Activated T-cell treated with anti-CD3 and anti-CD28 coated beads, Interleukin-2, amount 50 U/mL, for 24 hours (primary cell): ENCODE measurements around the gene RBKS.
"Not testable (repeated sequence)": the region's sequence is repeated elsewhere in the genome, so short reads cannot be mapped to it uniquely, and the experiment has no call there.

ENCODE experiments used
- DNase-seq: peaks from one replicate; pipeline ENCODE4 v3.0.0-alpha.2; 2020
- H3K27ac Mint-ChIP-seq: 2 replicates; pipeline ENCODE4 v1.8.0; 2020; ENCODE audit warnings: mild to moderate bottlenecking, mixed read lengths
- H3K27me3 Mint-ChIP-seq: 2 replicates; pipeline ENCODE4 v1.8.0; 2020; ENCODE audit warnings: mixed read lengths
- H3K36me3 Mint-ChIP-seq: 2 replicates; pipeline ENCODE4 v1.8.0; 2020; ENCODE audit warnings: low read depth, mixed read lengths
- H3K4me1 Mint-ChIP-seq: 2 replicates; pipeline ENCODE4 v1.8.0; 2020; ENCODE audit warnings: low read depth, mixed read lengths
- H3K4me3 Mint-ChIP-seq: 2 replicates; pipeline ENCODE4 v1.8.0; 2020; ENCODE audit warnings: mild to moderate bottlenecking, moderate library complexity, mixed read lengths
- H3K9me3 Mint-ChIP-seq: 2 replicates; pipeline ENCODE4 v1.8.0; 2020; ENCODE audit warnings: mixed read lengths

Gene RBKS

GRCh38 chr2:27748803-27749554 lies 141.2 kb downstream of the RBKS start:
- not testable (repeated sequence) for H3K4me3 Mint-ChIP-seq, H3K4me1 Mint-ChIP-seq, H3K36me3 Mint-ChIP-seq, DNase-seq, H3K27ac Mint-ChIP-seq, H3K9me3 Mint-ChIP-seq
- peaks cover 13% of the 10 kb centered on the region for H3K27me3 Mint-ChIP-seq

GRCh38 chr2:27747827-27748352 lies 142.3 kb downstream of the RBKS start:
- no peak overlapping the region for H3K27ac Mint-ChIP-seq
- H3K4me3 Mint-ChIP-seq = no peak overlapping the region
- DNase-seq = peak; percentile 16
- H3K27me3 Mint-ChIP-seq = peaks cover 6% of the 10 kb centered on the region
- H3K36me3 Mint-ChIP-seq = no peaks in the 10 kb centered on the region
- H3K4me1 Mint-ChIP-seq = no peaks in the 10 kb centered on the region
- peaks cover 6% of the 10 kb centered on the region for H3K9me3 Mint-ChIP-seq

GRCh38 chr2:27746325-27746724 lies 143.9 kb downstream of the RBKS start:
- Mint-ChIP-seq H3K27me3 (no peaks in the 10 kb centered on the region), H3K36me3 (no peaks in the 10 kb centered on the region), H3K9me3 (peaks cover 6% of the 10 kb centered on the region), H3K27ac (no peak overlapping the region), H3K4me1 (no peaks in the 10 kb centered on the region), H3K4me3 (no peak overlapping the region)
- DNase-seq = no peak

DNA sequence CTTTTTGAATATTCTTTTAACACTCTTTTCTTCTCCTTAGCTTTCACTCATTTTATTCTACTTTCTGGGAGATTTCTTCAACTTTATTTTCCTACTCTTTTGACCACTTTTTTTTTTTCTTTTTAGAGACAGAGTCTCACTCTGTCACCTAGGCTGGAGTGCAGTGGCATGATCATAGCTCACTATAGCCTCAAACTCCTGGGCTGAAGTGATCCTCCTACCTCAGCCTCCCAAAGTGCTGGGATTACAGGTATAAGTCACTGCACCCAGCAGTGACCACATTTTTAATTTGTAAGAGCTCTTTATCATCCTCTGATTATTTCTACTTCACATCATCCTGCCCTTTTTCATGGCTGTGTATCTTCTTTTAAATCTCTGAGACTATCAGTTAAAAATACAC lies 144.7 kb downstream of the RBKS start:
- not testable (repeated sequence) for H3K4me3 Mint-ChIP-seq, H3K9me3 Mint-ChIP-seq, H3K4me1 Mint-ChIP-seq, H3K27ac Mint-ChIP-seq, H3K36me3 Mint-ChIP-seq, H3K27me3 Mint-ChIP-seq, DNase-seq

DNA sequence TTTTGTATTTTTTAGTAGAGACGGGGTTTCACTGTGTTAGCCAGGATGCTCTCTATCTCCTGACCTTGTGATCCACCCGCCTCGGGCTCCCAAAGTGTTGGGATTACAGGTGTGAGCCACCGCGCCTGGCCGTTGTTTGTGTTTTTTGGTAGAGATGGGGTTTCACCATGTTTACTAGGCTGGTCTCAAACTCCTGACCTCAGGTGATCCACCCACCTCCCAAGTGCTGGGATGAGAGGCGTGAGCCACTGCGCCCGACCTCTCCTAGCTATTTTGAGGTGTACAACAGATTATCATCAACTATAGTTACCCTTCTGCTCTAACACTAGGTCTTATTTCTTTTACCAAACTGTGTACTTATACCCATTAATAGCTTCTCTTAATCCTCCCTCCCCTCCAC lies 147.6 kb downstream of the RBKS start:
- DNase-seq = peak; percentile 21
- Mint-ChIP-seq H3K36me3 (no peaks in the 10 kb centered on the region), H3K27me3 (no peaks in the 10 kb centered on the region), H3K27ac (no peak overlapping the region), H3K9me3 (no peaks in the 10 kb centered on the region), H3K4me1 (no peaks in the 10 kb centered on the region), H3K4me3 (no peak overlapping the region)

DNA sequence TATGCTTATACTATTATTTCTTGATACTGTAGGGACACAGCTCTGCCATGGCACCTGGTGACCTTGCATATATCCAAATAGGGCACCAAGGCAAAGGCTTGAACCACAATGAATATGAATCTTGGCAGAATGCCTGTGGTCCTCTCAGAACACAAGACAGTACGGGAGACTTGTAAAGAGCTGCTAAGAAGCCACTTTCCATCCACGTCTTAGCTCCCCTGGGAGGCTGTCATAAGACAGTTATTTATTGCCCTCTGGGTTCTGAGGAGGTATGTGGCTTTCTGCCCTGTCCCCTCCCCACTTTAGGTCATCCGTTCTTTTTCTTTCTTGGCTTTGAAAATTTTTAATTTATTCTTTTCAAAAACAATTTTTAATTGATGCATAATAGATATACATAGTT lies 148.5 kb downstream of the RBKS start:
- Mint-ChIP-seq H3K36me3 (no peaks in the 10 kb centered on the region), H3K9me3 (no peaks in the 10 kb centered on the region), H3K27me3 (no peaks in the 10 kb centered on the region), H3K27ac (no peak overlapping the region), H3K4me3 (no peak overlapping the region), H3K4me1 (peaks cover 2% of the 10 kb centered on the region)
- DNase-seq = peak; percentile 2

- H3K36me3 Mint-ChIP-seq = no peaks in the 10 kb centered on the region
- DNase-seq = no peak
- H3K9me3 Mint-ChIP-seq = no peaks in the 10 kb centered on the region
- no peaks in the 10 kb centered on the region for H3K27me3 Mint-ChIP-seq
- H3K4me3 Mint-ChIP-seq = no peak overlapping the region
- no peak overlapping the region for H3K27ac Mint-ChIP-seq
- peaks cover 25% of the 10 kb centered on the region for H3K4me1 Mint-ChIP-seq
These were observed 151.2 kb downstream of the RBKS start for GRCh38 chr2:27739058-27739373.

DNA sequence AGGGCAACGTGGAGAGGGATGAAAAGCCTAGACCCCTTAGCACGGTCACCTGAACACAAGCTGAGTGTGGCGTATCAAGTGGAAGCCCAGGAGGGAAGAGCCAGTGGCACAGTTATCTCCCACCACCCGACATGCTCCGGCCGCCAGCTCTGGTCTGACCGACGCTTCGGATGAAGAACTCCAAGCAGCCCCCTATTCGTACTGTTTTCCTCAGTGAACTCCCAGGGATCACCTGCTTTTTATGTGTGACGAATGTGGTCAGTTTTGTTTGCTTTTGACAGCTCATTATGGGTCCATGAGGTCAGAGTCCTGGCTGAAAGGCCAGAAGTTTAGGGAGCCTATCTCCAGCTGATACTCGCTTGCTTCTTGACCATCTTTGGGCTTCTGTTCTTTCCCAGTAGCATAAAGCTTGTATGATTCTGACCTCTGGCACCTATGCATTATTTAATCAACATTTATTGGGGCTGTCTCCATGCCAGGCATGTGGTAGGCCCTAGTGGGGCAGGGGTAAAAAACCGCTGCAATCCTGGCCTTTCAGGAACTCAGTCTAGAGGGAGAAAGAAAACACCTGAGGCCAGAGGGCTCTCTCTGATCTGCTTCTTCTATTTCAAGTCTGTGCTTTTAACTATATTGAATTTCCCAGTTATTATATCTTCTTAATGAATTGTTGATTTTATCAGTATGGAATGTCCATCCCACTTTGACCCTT lies 151.7 kb downstream of the RBKS start:
- DNase-seq = peak; percentile 8
- no peaks in the 10 kb centered on the region for H3K9me3 Mint-ChIP-seq
- no peaks in the 10 kb centered on the region for H3K36me3 Mint-ChIP-seq
- H3K27ac Mint-ChIP-seq = no peak overlapping the region
- H3K4me3 Mint-ChIP-seq = no peak overlapping the region
- no peaks in the 10 kb centered on the region for H3K27me3 Mint-ChIP-seq
- peaks cover 25% of the 10 kb centered on the region for H3K4me1 Mint-ChIP-seq

GRCh38 chr2:27737676-27738348 lies 152.4 kb downstream of the RBKS start:
- DNase-seq = peak; percentile 11
- H3K27me3 Mint-ChIP-seq = no peaks in the 10 kb centered on the region
- H3K4me1 Mint-ChIP-seq = peaks cover 25% of the 10 kb centered on the region

DNA sequence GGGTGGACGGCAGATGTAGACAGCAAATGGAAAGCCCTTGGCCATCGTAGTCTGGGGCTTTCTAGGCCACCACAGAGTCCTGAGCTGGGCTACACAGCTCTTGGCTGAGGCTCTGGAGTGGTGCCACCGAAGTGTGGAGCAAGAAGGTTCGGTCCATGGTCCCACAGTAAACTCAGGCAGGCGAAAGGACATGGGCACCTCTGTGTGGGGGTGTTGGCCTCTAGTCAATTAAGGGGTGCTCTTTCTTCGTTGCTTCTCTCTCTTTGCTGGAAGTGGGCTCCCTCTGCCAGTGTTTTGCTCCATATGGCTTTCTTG lies 153.3 kb downstream of the RBKS start:
- no peak for DNase-seq
- H3K9me3 Mint-ChIP-seq = no peaks in the 10 kb centered on the region
- H3K4me3 Mint-ChIP-seq = no peak overlapping the region
- no peaks in the 10 kb centered on the region for H3K27me3 Mint-ChIP-seq
- no peak overlapping the region for H3K27ac Mint-ChIP-seq
- no peaks in the 10 kb centered on the region for H3K36me3 Mint-ChIP-seq
- peaks cover 25% of the 10 kb centered on the region for H3K4me1 Mint-ChIP-seq

More at GRCh38 chr2:27737676-27738348, 152.4 kb downstream of the RBKS start:
- Mint-ChIP-seq H3K36me3 (no peaks in the 10 kb centered on the region), H3K4me3 (no peak overlapping the region), H3K27ac (no peak overlapping the region), H3K9me3 (no peaks in the 10 kb centered on the region)

GRCh38 chr2:27736031-27736889 lies 153.9 kb downstream of the RBKS start:
- Mint-ChIP-seq H3K4me1 (peaks cover 25% of the 10 kb centered on the region), H3K4me3 (no peak overlapping the region), H3K9me3 (no peaks in the 10 kb centered on the region), H3K27ac (peak overlapping the region; percentile 81), H3K27me3 (no peaks in the 10 kb centered on the region), H3K36me3 (no peaks in the 10 kb centered on the region)
- peak; percentile 29 for DNase-seq

DNA sequence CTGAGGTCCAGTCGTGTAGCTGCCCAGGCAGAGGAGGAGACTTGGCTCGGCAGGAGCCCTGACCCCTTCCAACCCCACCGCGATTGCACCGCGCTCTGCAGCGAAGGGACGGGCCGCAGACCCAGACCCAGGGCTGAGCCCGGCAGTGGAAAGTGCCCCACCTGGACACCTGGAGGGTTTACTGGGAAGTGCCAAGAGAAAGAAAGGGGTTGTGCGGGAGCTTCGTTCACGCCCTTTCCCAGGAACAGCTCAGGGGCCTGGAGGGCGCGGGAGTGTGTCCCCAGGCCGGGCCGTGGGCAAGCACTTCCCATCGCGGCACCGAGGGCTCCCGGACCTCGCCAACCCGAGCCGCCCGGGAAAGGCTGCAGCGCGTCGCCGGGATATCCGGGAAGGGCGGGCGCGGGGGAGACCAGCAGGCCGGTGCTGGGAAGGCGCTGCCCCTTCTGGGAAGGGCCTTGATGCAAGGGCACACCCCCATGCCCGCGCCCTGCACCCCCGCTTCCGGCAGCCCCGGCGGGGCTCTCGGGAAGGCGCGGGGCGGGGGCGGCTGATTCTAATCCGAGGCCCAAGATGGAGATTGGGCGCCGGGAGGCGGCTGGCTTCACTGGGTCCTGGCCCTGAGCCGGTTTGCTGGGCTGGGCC lies 154.8 kb downstream of the RBKS start:
- H3K36me3 Mint-ChIP-seq = no peaks in the 10 kb centered on the region
- no peaks in the 10 kb centered on the region for H3K27me3 Mint-ChIP-seq
- peaks cover 25% of the 10 kb centered on the region for H3K4me1 Mint-ChIP-seq
- H3K27ac Mint-ChIP-seq = peak overlapping the region; percentile 81
- peak overlapping the region; percentile 49 for H3K4me3 Mint-ChIP-seq
- H3K9me3 Mint-ChIP-seq = no peaks in the 10 kb centered on the region
- peak; percentile 82 for DNase-seq

DNA sequence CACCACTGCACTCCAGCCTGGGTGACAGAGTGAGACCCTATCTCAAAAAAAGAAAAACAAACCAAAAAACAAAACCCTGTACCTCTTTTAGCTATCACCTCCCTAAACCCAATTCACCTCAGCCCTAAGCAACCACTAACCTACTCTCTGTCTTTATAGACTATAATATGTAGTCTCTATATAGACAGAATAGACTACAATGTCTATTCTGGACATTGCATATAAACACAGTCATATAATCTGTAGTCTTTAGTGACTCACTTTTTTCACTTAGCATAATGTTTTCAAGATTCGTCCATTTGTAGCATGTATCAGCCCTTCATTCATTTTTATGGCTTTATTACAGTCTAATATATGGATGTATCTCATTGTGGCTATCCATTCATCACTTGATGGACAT lies 155.9 kb downstream of the RBKS start:
- no peaks in the 10 kb centered on the region for H3K9me3 Mint-ChIP-seq
- no peak overlapping the region for H3K4me3 Mint-ChIP-seq
- H3K27ac Mint-ChIP-seq = peak overlapping the region; percentile 44

More for the DNA sequence above, 155.9 kb downstream of the RBKS start:
- Mint-ChIP-seq H3K27me3 (no peaks in the 10 kb centered on the region), H3K4me1 (peaks cover 25% of the 10 kb centered on the region), H3K36me3 (no peaks in the 10 kb centered on the region)
- DNase-seq = no peak
